ENCODE data around the gene DRICH1. TPM values are rescaled to one million over a fixed set of nuclear protein-coding genes. Genes with fewer than 3 reads are reported as not detected.

The DRICH1 gene
- total and polyA plus RNA-seq, 2 of the 8 experiments (the other 6 are each of a cell fraction or from before 2014, with no cell fraction given) = 0.21 to 0.28 TPM

- Histone ChIP-seq H3K4me3 (ENCODE audit: extremely low read depth in 1 of 4, insufficient read depth in 2 of 4, low read depth in 3 of 4, low read length in 4 of 4) (no peak overlapping the region), H3K36me3 (ENCODE audit: control insufficient read depth in 2 of 4, insufficient read depth in 4 of 4, low read length in 3 of 4) (no peaks in the 10 kb centered on the region), H3K27ac (ENCODE audit: low read depth, low read length) (no peak overlapping the region), H4K8ac (ENCODE audit: extremely low read depth, insufficient read depth, low read length) (no peak overlapping the region), H2BK15ac (ENCODE audit: low read length) (no peak overlapping the region), H3K9ac (replicated peaks in 1 of 4; ENCODE audit: extremely low read depth in 1 of 4, low read depth in 3 of 4, low read length in 3 of 4) (no peak overlapping the region), H3K79me2 (ENCODE audit: control insufficient read depth in 1 of 2, insufficient read depth in 2 of 2, low read length in 2 of 2) (no peaks in the 10 kb centered on the region), H3K79me1 (ENCODE audit: low read depth, low read length) (no peaks in the 10 kb centered on the region), H4K5ac (ENCODE audit: insufficient read length, low read depth, low read length) (no peak overlapping the region), H3K4me1 (replicated peaks in 1 of 4; ENCODE audit: control insufficient read depth in 3 of 4, insufficient read depth in 4 of 4, low read length in 3 of 4) (peaks cover 0 to 5% (median 0%) of the 10 kb centered on the region in 4 experiments; a peak in 3 of 7 replicates), H4K91ac (replicated peaks; ENCODE audit: insufficient read length, low read length) (no peak overlapping the region), H2BK120ac (replicated peaks; ENCODE audit: low read depth, low read length) (no peak overlapping the region), H3K9me3 (ENCODE audit: insufficient read depth in 2 of 2, low read depth in 1 of 2, low read length in 1 of 2) (no peaks in the 10 kb centered on the region), H3K18ac (ENCODE audit: extremely low read depth, low read length) (no peak overlapping the region), H2BK12ac (ENCODE audit: low read depth, low read length) (no peak overlapping the region), H3K14ac (ENCODE audit: insufficient read length) (no peak overlapping the region), H2BK20ac (ENCODE audit: low read length) (no peak overlapping the region), H2AFZ (ENCODE audit: low read length) (no peak overlapping the region), H4K20me1 (replicated peaks in 1 of 2; ENCODE audit: control insufficient read depth in 1 of 2, insufficient read depth in 2 of 2, low read length in 2 of 2) (peaks cover 0 to 2% of the 10 kb centered on the region in 2 experiments), H2BK5ac (ENCODE audit: low read depth, low read length) (no peak overlapping the region), H3K23ac (ENCODE audit: insufficient read length) (no peak overlapping the region), H3K27me3 (replicated peaks in 1 of 4; ENCODE audit: control insufficient read depth in 3 of 4, extremely low read depth in 1 of 4, insufficient read depth in 3 of 4, low read length in 3 of 4) (no peaks in the 10 kb centered on the region), H2AK5ac (ENCODE audit: low read depth, low read length) (no peak overlapping the region), H3K56ac (replicated peaks; ENCODE audit: insufficient read length, low read depth, low read length) (no peak overlapping the region), H3K23me2 (ENCODE audit: low read depth, low read length) (no peaks in the 10 kb centered on the region), H3K4me2 (ENCODE audit: insufficient read depth in 1 of 2, low read depth in 2 of 2, low read length in 2 of 2) (no peak overlapping the region), H3K4ac (replicated peaks; ENCODE audit: insufficient read length, low read depth, low read length) (no peak overlapping the region)
- no peak for FAIRE-seq
- 86% methylated on average over 14 of the region's 16 CpGs; no CpG with 5 or more reads in 1 of the 2 experiments for WGBS, 2 experiments (ENCODE audit: extremely low coverage in 1 of 2, insufficient coverage in 1 of 2, insufficient read length in 1 of 2, insufficient replicate concordance in 2 of 2, low coverage in 1 of 2, low lambda C conversion rate in 2 of 2, missing lambda C conversion rate in 1 of 2)
- CTCF ChIA-PET (ENCODE audit: partially characterized antibody) = no interaction called here
- no peak for DNase-seq (ENCODE audit: low read depth in 1 of 2, low spot score in 2 of 2)
- POLR2A ChIA-PET (ENCODE audit: partially characterized antibody) = no interaction called here
- TF ChIP-seq RAD21 (IDR thresholded peaks at IDR 0.05 in 1 of 2, conservative IDR thresholded peaks at IDR 0.05 in 1 of 2; ENCODE audit: low read depth in 2 of 2, low read length in 2 of 2) (no peak), YY1 (IDR thresholded peaks at IDR 0.05; ENCODE audit: low read depth, low read length) (no peak), E2F6 (IDR thresholded peaks at IDR 0.05) (no peak), EZH2 (IDR thresholded peaks at IDR 0.05; ENCODE audit: low read depth, low read length, severe bottlenecking) (no peak), NANOG (IDR thresholded peaks at IDR 0.05; ENCODE audit: insufficient read depth, low read depth, low read length, poor library complexity, severe bottlenecking) (no peak), EP300 (IDR thresholded peaks at IDR 0.05; ENCODE audit: borderline replicate concordance in 1 of 2, low read depth in 2 of 2, low read length in 2 of 2) (no peak), MAX (IDR thresholded peaks at IDR 0.05) (no peak), SAP30 (IDR thresholded peaks at IDR 0.05; ENCODE audit: insufficient read depth, insufficient replicate concordance, low read length) (no peak), TEAD4 (IDR thresholded peaks at IDR 0.05; ENCODE audit: low read depth, low read length) (no peak), NRF1 (IDR thresholded peaks at IDR 0.05; ENCODE audit: low read depth, low read length) (no peak)
These were observed 38.5 kb upstream of the DRICH1 start for GRCh38 chr22:23670378-23671295.

Measured in H1 (cell line).